ENCODE measurements around the gene HAO1.

HAO1 gene

GRCh38 chr20:7926323-7926722 is 13.9 kb downstream of the HAO1 start:
- no peak for DNase-seq

GRCh38 chr20:7924692-7925091 is 15.6 kb downstream of the HAO1 start:
- no peak for DNase-seq

GRCh38 chr20:7916648-7917047 is 23.6 kb downstream of the HAO1 start:
- DNase-seq, result no peak

- no peak for DNase-seq
Observed at GRCh38 chr20:7912551-7912950, 27.7 kb downstream of the HAO1 start.

GRCh38 chr20:7911586-7912330 is 28.5 kb downstream of the HAO1 start:
- DNase-seq, result no peak

- no peak for DNase-seq
Observed at GRCh38 chr20:7908905-7909304, 31.4 kb downstream of the HAO1 start.

GRCh38 chr20:7903429-7903828 is 36.8 kb downstream of the HAO1 start:
- no peak for DNase-seq

- no peak for DNase-seq
Observed at GRCh38 chr20:7902879-7903278, 37.4 kb downstream of the HAO1 start.

- DNase-seq, result no peak
Observed at GRCh38 chr20:7897781-7898364, 42.4 kb downstream of the HAO1 start.

GRCh38 chr20:7893014-7893730 is 47.1 kb downstream of the HAO1 start:
- no peak for DNase-seq

- DNase-seq, result no peak
Observed at GRCh38 chr20:7891705-7892104, 48.6 kb downstream of the HAO1 start.

- no peak for DNase-seq
Observed at GRCh38 chr20:7889736-7890135, 50.5 kb downstream of the HAO1 start.

- DNase-seq, result no peak
Observed at GRCh38 chr20:7883741-7884140, 56.5 kb downstream of the HAO1 start.

- no peak for DNase-seq
Observed at GRCh38 chr20:7883309-7883708, 56.9 kb downstream of the HAO1 start.

GRCh38 chr20:7882076-7882475 is 58.2 kb downstream of the HAO1 start:
- no peak for DNase-seq

GRCh38 chr20:7881551-7881950 is 58.7 kb downstream of the HAO1 start:
- DNase-seq, result no peak

- no peak for DNase-seq
Observed at GRCh38 chr20:7879883-7880282, 60.4 kb downstream of the HAO1 start.

GRCh38 chr20:7868108-7868507 is 72.2 kb downstream of the HAO1 start:
- no peak for DNase-seq

GRCh38 chr20:7866285-7866684 is 74.0 kb downstream of the HAO1 start:
- no peak for DNase-seq

GRCh38 chr20:7859356-7859802 is 80.9 kb downstream of the HAO1 start:
- DNase-seq, result no peak

GRCh38 chr20:7858734-7859250 is 81.5 kb downstream of the HAO1 start:
- no peak for DNase-seq

GRCh38 chr20:7856756-7857155 is 83.5 kb downstream of the HAO1 start:
- DNase-seq, result no peak

GRCh38 chr20:7855545-7855944 is 84.7 kb downstream of the HAO1 start:
- no peak for DNase-seq

- DNase-seq, result no peak
Observed at GRCh38 chr20:7853493-7853892, 86.8 kb downstream of the HAO1 start.
